Measurements from ENCODE around the gene IRX4.
A peak's percentile ranks its signal among the peaks of the same experiment; 100 is the strongest.

IRX4 gene

DNA sequence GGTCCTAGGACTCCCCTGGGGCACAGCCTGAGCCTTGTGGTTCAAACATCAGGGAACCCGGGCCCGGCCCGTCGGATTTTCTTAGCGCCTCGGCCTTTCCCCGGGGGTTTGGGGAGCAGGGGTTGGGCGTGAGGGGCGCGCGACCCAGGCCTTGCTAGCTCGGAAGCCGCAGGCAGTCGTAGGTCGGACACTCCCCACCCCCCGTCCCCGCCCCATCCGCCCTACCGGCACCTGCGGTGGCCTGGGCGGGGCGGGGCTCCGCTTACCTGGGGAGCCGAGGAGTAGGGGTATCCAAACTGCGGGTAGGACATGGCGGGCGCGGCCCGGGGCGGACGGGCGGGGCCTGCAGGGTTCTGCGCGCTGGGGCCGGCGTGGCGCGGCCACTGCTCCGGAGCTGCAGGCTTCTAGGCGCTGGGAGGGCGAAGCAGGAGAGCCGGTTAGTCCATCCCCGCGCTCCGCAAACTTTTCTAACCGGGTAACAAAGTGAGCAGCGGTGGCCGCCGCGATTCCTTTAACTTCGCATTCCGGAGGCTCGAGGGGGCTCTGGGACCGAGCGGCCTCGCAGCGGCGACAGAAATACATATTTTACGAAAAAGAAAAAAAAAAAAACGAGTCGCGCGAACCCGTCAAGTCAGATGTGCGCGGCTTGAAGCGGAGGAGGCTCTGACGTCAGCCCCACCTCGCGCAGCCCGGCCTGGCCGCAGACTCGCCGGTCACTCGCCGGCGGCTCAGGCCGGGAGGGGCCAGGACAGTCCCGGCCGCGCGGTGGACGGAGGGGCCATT is at the start of gene IRX4:
Gene IRX4 (minus strand): TSS at position 589 of the 783 bp plus-strand sequence. CDS start 278 bp downstream, at position 311.
- ChIA-PET CTCF (no interaction called here), POLR2A (interaction anchor here (1.6 kb wide), 1 partner anchor 82 kb away, joined by 5 read pairs; the partner anchor contains the start of gene NDUFS6)
- no peak for TF ChIP-seq L3MBTL2 (conservative IDR thresholded peaks at IDR 0.05)
- TF ChIP-seq SUZ12 (IDR thresholded peaks at IDR 0.05) = no peak
- TF ChIP-seq BHLHE40 (IDR thresholded peaks at IDR 0.05; ENCODE audit: borderline replicate concordance) = no peak
- no peak for TF ChIP-seq PKNOX1 (IDR thresholded peaks at IDR 0.05)
- no peak for TF ChIP-seq ARNT (IDR thresholded peaks at IDR 0.05)
- no peak for TF ChIP-seq LEF1 (IDR thresholded peaks at IDR 0.05; ENCODE audit: borderline replicate concordance)
- DNase-seq (ENCODE audit: extremely low spot score) = peak; percentile 49

- TF ChIP-seq BHLHE40 (IDR thresholded peaks at IDR 0.05; ENCODE audit: borderline replicate concordance) (no peak), PKNOX1 (IDR thresholded peaks at IDR 0.05) (no peak), HDGF (IDR thresholded peaks at IDR 0.05; ENCODE audit: borderline replicate concordance) (no peak), L3MBTL2 (conservative IDR thresholded peaks at IDR 0.05) (no peak), ZNF384 (IDR thresholded peaks at IDR 0.05) (no peak), FOXM1 (IDR thresholded peaks at IDR 0.05; ENCODE audit: borderline replicate concordance) (no peak), SUZ12 (IDR thresholded peaks at IDR 0.05) (no peak), NFRKB (IDR thresholded peaks at IDR 0.05) (no peak), TARDBP (IDR thresholded peaks at IDR 0.05) (no peak), FOXK2 (IDR thresholded peaks at IDR 0.05) (no peak), SP1 (IDR thresholded peaks at IDR 0.05) (no peak), LEF1 (IDR thresholded peaks at IDR 0.05; ENCODE audit: borderline replicate concordance) (no peak), ELF4 (IDR thresholded peaks at IDR 0.05) (no peak), FOXA1 (IDR thresholded peaks at IDR 0.05) (no peak), CTBP1 (IDR thresholded peaks at IDR 0.05; ENCODE audit: borderline replicate concordance) (no peak), ARNT (IDR thresholded peaks at IDR 0.05) (no peak)
- CTCF ChIA-PET = no interaction called here
- DNase-seq (ENCODE audit: extremely low spot score) = no peak
- POLR2A ChIA-PET = no interaction called here
These were observed 49.0 kb upstream of the IRX4 start for GRCh38 chr5:1931604-1932231.

DNA sequence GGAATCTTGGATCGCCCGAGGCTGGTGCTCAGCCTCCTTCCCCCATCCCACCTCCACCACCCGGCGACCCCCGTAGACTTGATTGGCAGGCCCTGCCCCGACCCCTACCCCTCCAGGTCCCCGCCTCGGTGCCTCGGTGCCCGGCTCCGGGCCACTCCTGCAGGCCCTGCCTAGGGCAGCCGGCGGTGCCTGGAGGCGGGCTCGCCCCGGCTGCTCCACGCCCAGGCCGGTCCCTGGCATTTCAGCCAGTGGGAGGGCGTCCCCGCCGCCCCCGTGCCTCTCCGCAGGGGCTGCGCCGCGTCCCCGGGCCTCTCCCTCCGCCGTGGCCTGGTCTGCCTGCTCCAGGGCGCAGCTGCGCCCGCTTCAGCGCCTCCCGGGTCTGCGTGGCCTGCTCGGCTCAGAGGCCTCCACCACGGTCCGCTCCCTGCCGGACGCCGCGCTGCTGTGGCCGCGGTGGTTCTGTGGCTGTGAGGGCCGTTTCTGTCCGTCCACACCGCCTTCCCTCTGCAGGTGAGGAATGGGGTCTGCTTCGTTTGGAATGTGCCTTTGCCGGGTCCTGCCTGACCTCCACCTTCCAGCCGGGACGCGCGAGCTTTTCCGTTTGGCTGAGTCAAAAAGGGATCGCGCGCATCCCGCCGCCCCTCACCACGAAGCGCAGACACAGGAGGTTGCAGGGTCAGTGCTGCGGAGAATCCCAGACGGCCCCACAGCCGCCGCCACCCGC is 48.3 kb upstream of the IRX4 start:
- CTCF ChIA-PET = no interaction called here

GRCh38 chr5:1930501-1930879 is 47.8 kb upstream of the IRX4 start:
- ChIA-PET CTCF (no interaction called here), POLR2A (no interaction called here)
- DNase-seq (ENCODE audit: extremely low spot score) = no peak
- TF ChIP-seq FOXM1 (IDR thresholded peaks at IDR 0.05; ENCODE audit: borderline replicate concordance) = no peak
- TF ChIP-seq ELF4 (IDR thresholded peaks at IDR 0.05) = no peak
- no peak for TF ChIP-seq LEF1 (IDR thresholded peaks at IDR 0.05; ENCODE audit: borderline replicate concordance)
- TF ChIP-seq SP1 (IDR thresholded peaks at IDR 0.05) = no peak
- no peak for TF ChIP-seq SUZ12 (IDR thresholded peaks at IDR 0.05)
- no peak for TF ChIP-seq ARNT (IDR thresholded peaks at IDR 0.05)
- TF ChIP-seq FOXA1 (IDR thresholded peaks at IDR 0.05) = no peak
- TF ChIP-seq FOXK2 (IDR thresholded peaks at IDR 0.05) = no peak

More for the DNA sequence above, 48.3 kb upstream of the IRX4 start:
- TF ChIP-seq FOXK2 (IDR thresholded peaks at IDR 0.05) (no peak), BHLHE40 (IDR thresholded peaks at IDR 0.05; ENCODE audit: borderline replicate concordance) (no peak), SP1 (IDR thresholded peaks at IDR 0.05) (no peak), FOXA1 (IDR thresholded peaks at IDR 0.05) (no peak), HDGF (IDR thresholded peaks at IDR 0.05; ENCODE audit: borderline replicate concordance) (no peak), SUZ12 (IDR thresholded peaks at IDR 0.05) (no peak), ELF4 (IDR thresholded peaks at IDR 0.05) (no peak), NFRKB (IDR thresholded peaks at IDR 0.05) (no peak), ZNF384 (IDR thresholded peaks at IDR 0.05) (no peak), L3MBTL2 (conservative IDR thresholded peaks at IDR 0.05) (no peak), ARNT (IDR thresholded peaks at IDR 0.05) (no peak), PKNOX1 (IDR thresholded peaks at IDR 0.05) (no peak), FOXM1 (IDR thresholded peaks at IDR 0.05; ENCODE audit: borderline replicate concordance) (no peak), LEF1 (IDR thresholded peaks at IDR 0.05; ENCODE audit: borderline replicate concordance) (no peak), CTBP1 (IDR thresholded peaks at IDR 0.05; ENCODE audit: borderline replicate concordance) (no peak), TARDBP (IDR thresholded peaks at IDR 0.05) (no peak)
- no peak for DNase-seq (ENCODE audit: extremely low spot score)
- POLR2A ChIA-PET = no interaction called here

- TF ChIP-seq PKNOX1 (IDR thresholded peaks at IDR 0.05) (no peak), NFRKB (IDR thresholded peaks at IDR 0.05) (no peak)
- ChIA-PET CTCF (no interaction called here), POLR2A (no interaction called here)
- DNase-seq (ENCODE audit: extremely low spot score) = no peak
These were observed 46.6 kb upstream of the IRX4 start for GRCh38 chr5:1929108-1929991.
